DND-41 (cell line): Measurements from ENCODE around the gene TDP2.

ENCODE experiments used
- CTCF ChIP-seq: IDR thresholded peaks from 2 replicates; pipeline ENCODE4 v1.5.1; 2012; ENCODE audit warnings: borderline replicate concordance, low read length, moderate library complexity, mild to moderate bottlenecking; ENCODE audit not compliant: poor library complexity, severe bottlenecking; ENCODE audit errors: extremely low read depth
- EZH2 ChIP-seq: IDR thresholded peaks from 3 replicates; pipeline ENCODE4 v1.6.1; 2012; ENCODE audit warnings: borderline replicate concordance, low read depth, mild to moderate bottlenecking, moderate library complexity, low read length, inconsistent platforms; ENCODE audit not compliant: severe bottlenecking

GRCh38 chr6:24621626-24622289, 44.9 kb downstream of the TDP2 start:
- TF ChIP-seq CTCF (no peak), EZH2 (no peak)
